GM12872 (cell line): ENCODE measurements around the gene ZCCHC17.

Source experiments
- CTCF ChIP-seq: IDR thresholded peaks from 3 replicates; pipeline ENCODE4 v1.5.1; 2011; ENCODE audit warnings: low read depth, mild to moderate bottlenecking, low read length, moderate library complexity; ENCODE audit not compliant: insufficient read depth

The ZCCHC17 gene

GRCh38 chr1:31297277-31298247 lies 730 bp downstream of the ZCCHC17 start:
- TF ChIP-seq CTCF, result no peak

GRCh38 chr1:31299365-31299764 lies 2.5 kb downstream of the ZCCHC17 start:
- TF ChIP-seq CTCF, result no peak

DNA sequence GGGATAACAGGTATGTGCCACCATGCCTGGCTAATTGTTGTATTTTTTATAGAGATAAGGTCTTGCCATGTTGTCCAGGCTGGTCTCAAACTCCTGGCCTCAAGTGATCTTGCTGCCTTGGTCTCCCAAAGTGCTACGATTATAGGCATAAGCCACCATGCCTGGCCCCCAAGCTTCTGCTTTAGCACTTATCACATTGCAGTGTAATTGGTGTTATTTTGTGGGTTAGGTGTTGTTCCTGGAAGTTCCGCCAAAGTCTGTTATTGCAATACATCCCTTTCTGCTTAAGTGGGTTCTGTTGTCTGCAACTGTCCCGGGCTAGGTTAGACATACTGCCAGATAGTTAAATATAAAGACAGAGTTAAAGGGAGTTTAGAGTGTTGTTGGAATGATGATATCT lies 3.4 kb downstream of the ZCCHC17 start:
- TF ChIP-seq CTCF, result no peak

DNA sequence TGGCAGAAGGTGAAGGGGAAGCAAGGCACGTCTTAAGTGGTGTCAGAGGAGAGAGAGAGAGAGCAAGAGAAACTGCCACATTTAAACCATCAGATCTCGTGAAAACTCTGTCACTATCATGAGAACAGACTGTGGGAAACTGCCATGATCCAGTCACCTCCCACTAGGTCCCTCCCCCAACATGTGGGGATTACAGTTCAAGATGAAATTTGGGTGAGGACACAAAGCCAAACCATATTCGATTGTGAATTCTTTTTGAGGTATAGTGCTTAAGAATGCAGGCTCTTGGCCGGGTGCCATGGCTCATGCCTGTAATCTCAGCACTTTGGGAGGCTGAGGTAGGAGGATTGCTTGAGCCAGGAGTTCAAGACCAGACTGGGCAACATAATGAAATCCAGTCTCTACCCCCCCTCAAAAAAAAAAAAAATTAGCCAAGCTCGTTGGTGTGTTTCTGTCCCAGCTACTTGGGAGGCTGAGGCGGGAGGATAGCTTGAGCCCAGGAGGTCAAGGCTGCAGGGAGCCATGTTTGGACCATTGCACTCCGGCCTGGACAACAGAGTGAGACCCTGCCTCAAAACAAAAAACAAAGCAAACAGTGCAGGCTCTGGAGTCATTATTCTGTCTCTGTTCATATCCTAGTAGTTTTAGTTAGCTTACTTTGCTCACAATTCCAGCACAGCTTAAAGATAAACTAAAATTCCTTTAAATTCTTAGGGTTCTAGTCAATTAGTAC lies 6.0 kb downstream of the ZCCHC17 start:
- TF ChIP-seq CTCF, result no peak

DNA sequence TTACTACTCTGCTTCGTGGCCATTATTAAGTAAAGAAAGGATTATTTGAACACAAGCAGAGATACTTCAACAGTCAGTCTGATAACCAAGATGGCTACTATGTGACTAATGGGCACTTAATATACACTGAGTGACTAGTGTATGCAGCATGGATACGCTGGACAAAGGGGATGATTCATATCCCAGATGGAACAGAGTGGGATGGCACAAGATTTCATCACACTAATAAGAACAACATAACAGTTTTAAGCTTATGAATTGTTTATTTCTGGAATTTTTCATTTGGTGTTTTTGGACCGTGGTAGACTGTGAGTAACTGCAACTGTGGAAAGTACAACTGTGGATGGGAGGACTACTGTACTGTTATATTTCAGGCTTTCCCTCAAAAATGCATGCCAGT lies 9.4 kb downstream of the ZCCHC17 start:
- no peak for TF ChIP-seq CTCF

DNA sequence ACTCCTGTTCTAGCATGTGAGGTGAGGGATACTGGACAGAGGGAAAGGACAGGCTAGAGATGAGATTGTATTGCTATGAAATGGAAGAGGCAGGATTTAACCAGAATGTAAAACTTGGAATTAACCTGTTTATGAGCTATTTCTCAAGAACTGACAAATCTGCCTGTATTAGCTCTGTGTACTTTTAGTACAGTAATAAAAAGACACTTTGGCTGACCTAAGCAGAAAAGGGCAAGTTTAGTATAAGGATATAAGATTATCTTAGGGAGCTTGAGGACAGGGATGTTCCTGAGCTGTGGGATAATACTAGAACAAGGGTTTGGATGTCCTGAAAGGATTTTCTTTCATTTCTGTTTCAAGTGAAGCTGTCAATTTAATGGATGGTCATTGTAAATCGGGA lies 11.2 kb downstream of the ZCCHC17 start:
- no peak for TF ChIP-seq CTCF

DNA sequence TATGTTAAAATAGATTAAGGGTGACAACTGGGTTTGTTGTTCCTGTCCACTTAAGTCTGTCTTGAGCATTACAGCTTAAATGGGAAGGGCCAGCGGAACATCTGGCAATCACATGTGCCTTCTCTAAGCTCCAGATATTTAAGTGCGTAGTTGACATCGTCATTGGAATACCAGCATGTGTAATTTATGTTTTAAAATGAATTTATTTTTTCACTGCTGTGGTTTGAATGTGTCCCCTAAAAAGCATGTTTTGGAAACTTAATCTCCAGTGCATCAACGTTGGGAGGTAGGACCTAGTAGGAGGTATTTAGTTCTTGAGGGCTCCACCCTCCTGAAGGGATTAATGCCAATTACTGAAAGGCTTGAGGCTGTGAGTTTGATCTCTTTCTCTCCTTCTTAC lies 13.4 kb downstream of the ZCCHC17 start:
- TF ChIP-seq CTCF, result no peak
